ENCODE results near the gene CREM.
"Not testable (repeated sequence)": the region's sequence is repeated elsewhere in the genome, so short reads cannot be mapped to it uniquely, and the experiment has no call there.

The CREM gene

DNA sequence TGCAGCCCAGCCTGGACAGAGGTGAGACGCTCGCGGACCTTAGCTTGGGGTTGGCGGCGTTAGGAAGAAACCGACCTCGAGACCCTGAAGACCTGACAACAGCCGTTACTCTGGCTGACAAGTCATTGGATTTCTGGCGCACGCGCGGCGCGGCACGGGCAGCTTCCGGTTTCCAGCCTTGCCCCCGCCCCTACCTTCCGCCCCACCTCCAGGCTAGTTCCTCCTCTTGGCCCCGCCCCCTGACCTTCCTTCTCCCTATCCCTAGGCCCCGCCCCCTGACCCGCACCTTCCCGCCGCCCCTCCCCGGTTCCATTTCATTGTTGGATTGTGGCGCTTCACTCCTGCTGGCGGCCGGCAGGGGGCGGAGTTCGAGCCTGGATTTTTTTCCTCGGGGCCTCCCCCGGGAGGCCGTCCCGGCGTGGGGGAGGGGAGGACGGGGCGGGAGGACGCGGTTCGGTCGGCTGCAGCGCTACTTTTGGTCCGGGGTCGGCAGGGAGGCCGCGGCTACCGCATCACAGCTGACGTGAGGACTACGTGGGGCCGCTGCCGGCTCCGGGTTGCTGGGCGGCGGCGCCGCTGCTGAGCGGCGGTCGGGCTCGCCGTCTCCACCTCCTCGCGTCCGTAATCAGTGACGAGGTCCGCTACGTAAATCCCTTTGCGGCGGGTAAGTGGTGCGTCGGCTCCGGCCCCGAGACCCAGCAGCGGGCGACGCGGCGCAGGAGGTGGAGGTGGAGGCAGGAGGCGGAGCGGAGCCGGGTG is at the start of gene CREM:
Gene CREM (plus strand): TSS at position 317 of the 759 bp plus-strand sequence. CDS start 10,990 bp downstream, outside the sequence.
- DNase-seq (ENCODE audit: low spot score): peak; percentile 98

GRCh38 chr10:35079265-35079664 is 47.4 kb upstream of the CREM start:
- no peak for DNase-seq (ENCODE audit: low spot score)

- DNase-seq (ENCODE audit: low spot score): no peak
Observed at GRCh38 chr10:35079763-35080162, 46.9 kb upstream of the CREM start.

GRCh38 chr10:35080261-35080660 is 46.4 kb upstream of the CREM start:
- DNase-seq (ENCODE audit: low spot score): not testable (repeated sequence)

- DNase-seq (ENCODE audit: low spot score): no peak
Observed at GRCh38 chr10:35083242-35083641, 43.4 kb upstream of the CREM start.

DNA sequence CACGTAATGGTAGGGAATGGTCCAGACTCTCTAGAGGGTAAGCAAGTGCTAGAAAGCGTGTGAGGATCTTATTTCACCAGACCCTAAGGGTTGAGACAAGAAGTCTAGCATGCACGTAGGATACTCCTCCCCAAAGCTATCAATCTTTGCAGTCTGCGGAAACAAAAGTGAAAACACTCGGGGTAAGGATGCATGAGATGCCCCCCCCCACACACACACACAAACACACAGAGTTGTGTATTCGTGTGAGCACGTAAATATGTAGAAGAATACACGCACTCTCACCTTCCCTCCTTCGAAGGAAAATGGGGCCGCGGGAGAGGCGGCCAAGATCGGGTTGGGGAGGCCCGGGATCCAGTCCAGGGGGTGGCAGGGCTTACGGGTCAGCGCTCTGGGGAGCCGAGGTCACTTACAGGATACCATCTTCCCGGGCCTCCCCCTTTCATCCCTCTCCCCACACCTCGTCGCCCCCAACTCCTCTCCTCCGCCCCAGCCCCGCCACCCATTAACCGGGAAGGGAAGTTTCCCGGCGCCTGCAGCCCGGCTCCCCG is 37.0 kb upstream of the CREM start:
- peak; percentile 13 for DNase-seq (ENCODE audit: low spot score)

GRCh38 chr10:35090162-35090954 is 36.3 kb upstream of the CREM start, which contains the start of gene CUL2:
Gene CUL2 (minus strand): TSS chr10:35090341. CDS start chr10:35071317, 19,024 bp downstream.
- peak; percentile 93 for DNase-seq (ENCODE audit: low spot score)

DNA sequence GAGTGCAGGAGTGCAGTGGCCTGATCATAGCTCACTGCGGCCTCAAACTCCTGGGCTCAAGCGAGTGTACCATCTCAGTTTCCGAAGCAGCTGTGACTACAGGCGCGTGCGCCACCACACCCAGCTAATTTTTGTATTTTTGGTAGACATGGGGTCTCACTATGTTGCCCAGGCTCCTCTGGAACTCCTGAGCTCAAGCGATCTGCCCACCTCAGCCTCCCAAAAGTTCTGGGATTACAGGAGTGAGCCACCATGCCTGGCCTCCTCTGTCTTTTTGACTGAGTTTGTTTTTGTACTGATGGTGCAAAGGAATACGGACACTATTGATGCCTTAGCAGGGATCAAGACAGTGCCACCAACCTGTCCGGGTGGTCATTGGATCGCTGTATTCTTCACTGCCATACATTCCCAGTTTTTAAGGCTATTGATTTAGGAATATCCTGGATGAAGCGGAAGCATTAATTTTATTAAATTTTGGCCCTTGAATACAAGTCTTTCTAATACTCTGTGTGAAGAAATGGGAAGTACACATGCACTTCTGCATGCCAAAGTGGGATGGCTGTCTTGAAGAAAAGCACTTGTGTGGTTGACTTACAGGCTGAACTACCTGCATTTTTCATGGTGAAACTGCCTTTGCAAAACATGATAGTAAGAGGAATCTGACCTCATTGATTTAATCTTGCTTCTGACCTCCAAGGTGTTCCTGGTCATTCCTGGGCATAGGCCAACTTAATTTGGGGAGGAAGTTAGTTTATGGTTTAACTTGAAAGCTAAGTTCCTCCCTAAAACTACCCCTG is 34.5 kb upstream of the CREM start:
- DNase-seq (ENCODE audit: low spot score): no peak

DNA sequence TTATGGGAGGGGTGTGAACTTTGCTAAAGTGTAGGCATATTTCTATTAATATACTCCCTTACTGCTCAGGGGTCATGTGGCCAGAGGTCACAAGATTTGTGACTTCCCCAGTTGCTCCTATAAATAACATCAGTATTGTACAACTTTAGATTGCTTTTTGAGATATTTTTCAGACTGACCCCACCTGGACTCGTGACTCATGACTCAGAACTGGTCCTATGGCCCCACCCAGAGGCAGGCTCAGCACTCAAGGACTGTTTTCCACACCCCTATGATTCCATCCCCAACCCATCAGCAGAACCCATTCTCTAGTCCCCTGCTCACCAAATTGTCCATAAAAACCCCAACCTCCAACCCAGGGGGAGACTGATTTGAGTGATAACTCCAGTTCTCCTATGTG is 33.8 kb upstream of the CREM start:
- DNase-seq (ENCODE audit: low spot score): no peak

DNA sequence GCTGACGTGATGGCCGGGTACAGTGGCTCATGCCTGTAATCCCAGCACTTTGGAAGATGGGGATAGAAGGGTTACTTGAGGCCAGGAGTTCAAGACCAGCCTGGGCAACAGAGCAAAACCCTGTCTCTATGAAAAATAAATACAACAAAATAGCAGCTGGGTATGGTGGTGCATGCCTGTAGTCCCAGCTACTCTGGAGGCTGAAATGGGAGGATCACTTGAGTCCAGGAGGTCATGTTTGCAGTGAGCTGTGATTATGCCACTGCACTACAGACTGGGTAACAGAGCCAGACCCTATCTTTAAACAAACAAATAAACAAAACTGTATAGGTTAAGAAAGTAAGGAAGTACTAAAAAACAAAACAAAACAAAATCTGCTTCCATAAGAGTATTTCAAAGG is 30.3 kb upstream of the CREM start:
- no peak for DNase-seq (ENCODE audit: low spot score)

DNA sequence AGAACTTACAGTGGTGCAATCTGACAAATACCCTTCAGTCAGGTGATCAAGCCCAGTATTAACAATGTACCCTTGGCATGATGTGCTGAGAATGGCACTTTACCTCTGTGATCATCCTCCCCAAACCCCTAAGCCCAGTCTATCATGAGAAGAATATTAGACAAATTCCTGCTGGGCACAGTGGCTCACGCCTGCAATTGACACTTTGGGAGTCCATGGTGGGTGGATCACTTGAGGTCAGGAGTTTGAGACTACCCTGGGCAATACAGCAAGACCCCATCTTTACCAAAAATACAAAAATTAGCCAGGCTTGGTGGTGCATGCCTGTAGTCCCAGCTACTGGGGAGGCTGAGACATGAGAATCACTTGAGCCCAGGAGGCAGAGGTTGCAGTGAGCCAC is 29.1 kb upstream of the CREM start:
- DNase-seq (ENCODE audit: low spot score): no peak

- no peak for DNase-seq (ENCODE audit: low spot score)
Observed at GRCh38 chr10:35103882-35104281, 22.8 kb upstream of the CREM start.

DNA sequence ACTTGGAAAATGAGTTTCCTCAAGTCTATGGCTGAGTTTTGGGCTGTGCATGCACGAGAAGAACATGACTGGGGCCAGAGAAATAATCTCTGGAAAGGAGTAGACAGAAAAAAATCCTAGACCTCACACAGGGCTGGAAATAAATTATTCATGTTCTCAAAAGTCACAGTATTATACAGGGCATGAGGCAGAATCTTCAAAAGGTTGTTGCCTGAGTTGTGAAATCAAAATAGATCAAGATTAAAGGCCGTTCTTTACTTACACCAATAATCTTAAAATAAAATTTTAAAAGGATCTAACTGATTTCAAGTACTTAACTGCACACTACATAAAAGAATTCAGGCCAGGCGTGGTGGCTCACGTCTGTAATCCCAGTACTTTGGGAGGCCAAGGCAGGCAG is 14.1 kb upstream of the CREM start:
- no peak for DNase-seq (ENCODE audit: low spot score)

DNA sequence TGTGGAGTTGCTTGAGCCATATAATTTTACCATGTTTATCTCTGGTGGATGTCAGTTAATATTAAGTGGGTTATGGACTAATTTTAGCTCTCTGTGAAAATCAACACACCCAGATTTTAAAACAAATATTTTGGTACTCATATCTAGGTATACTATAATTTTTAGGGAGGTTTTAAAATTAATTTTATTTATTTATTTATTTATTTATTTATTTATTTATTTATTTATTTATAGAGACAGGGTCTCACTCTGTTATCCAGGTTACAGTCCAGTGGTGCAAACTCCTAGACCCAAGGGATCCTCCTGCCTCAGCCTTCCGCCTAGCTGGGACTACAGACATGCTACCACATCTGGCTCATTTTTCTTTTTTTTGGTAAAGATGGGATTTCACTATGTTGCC is 7.3 kb upstream of the CREM start:
- no peak for DNase-seq (ENCODE audit: low spot score)

GRCh38 chr10:35124540-35124939 is 2.1 kb upstream of the CREM start:
- no peak for DNase-seq (ENCODE audit: low spot score)

GRCh38 chr10:35126062-35126529 is 550 bp upstream of the CREM start:
- DNase-seq (ENCODE audit: low spot score): no peak

DNA sequence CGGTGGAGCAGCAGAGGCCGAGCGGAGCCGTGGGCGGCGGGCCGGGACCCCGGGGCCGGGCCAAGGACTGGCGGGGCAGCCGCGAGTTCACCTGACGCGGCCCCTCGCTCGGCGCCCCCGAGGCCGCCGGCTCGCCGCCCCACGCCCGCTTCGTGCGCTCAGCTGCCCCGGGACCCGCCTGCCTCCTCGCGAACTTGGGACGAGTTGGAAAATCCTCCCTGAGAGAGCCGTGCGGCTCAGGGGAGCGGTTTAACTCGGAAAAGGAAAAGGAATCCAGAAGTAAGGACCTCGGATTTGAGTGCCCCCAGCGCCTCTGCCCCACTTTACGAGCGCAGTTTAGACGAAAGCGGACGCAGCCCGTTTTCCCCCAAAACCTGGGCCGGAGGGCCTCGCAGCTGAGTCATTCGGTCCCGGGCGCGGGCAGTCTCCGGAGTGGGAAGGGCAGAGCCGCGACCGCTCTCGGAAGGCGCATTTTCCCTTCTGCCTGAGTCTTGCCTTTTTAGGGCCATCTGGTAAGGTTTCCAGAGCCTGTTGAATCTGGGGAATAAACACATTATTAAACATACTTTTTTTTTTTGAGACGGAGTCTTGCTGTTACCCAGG is 744 bp downstream of the CREM start:
- peak; percentile 33 for DNase-seq (ENCODE audit: low spot score)

- no peak for DNase-seq (ENCODE audit: low spot score)
Observed at GRCh38 chr10:35129185-35129674, 2.6 kb downstream of the CREM start.

DNA sequence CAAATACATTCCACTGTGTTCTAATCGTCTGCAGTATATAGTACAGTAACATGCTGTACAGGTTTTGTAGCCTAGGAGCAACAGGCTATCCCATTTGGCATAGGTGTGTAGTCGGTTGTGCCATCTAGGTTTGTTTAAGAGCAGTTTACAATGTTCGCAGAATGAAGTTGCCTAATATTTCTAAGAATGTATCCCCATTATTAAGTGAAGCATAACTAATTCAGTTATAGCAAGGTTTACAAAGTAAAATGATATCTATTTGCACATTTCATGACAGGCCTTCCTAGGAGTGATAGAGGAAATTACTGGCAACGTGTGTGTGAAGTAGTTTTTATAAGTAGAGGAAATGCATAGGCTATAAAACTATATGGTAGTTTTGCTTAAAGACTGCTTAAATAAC is 4.0 kb downstream of the CREM start:
- DNase-seq (ENCODE audit: low spot score): no peak

GRCh38 chr10:35132727-35133126 is 6.1 kb downstream of the CREM start:
- no peak for DNase-seq (ENCODE audit: low spot score)

GRCh38 chr10:35133586-35133985 is 6.9 kb downstream of the CREM start:
- DNase-seq (ENCODE audit: low spot score): no peak

Measured in cerebellar cortex (tissue), 1 donor.